ENCODE measurements around the gene CENPE.

GRCh38 chr4:103067841-103068547 is 130.1 kb downstream of the CENPE start:
- TF ChIP-seq POLR2A (IDR thresholded peaks at IDR 0.05) (no peak), CTCF (IDR thresholded peaks at IDR 0.05) (no peak)

Data from uterus (tissue), 2 donors.